ENCODE measurements around the gene PPP6R2.

GRCh38 chr22:50471962-50472361 lies 128.8 kb downstream of the PPP6R2 start:
- no peak for TF ChIP-seq CTCF (conservative IDR thresholded peaks at IDR 0.05)
- no peak for TF ChIP-seq EZH2 (IDR thresholded peaks at IDR 0.05; ENCODE audit: low read depth)
